GM18951 (cell line): ENCODE measurements around the gene LRFN5.

Experiments used
- POLR2A ChIP-seq: IDR thresholded peaks from 4 replicates; pipeline ENCODE4 v1.6.1; 2011; ENCODE audit warnings: mild to moderate bottlenecking; ENCODE audit not compliant: insufficient read length, insufficient read depth; ENCODE audit errors: extremely low read depth
- in situ Hi-C: fragments of 300-500 bp; cut with MboI; formaldehyde crosslinking; loops from one replicate; pipeline ENCODE4 v1.12.0; 2022; ENCODE audit warnings: low sequenced_read_pairs, mixed read lengths, inconsistent platforms; ENCODE audit not compliant: unreplicated experiment

Gene LRFN5

DNA sequence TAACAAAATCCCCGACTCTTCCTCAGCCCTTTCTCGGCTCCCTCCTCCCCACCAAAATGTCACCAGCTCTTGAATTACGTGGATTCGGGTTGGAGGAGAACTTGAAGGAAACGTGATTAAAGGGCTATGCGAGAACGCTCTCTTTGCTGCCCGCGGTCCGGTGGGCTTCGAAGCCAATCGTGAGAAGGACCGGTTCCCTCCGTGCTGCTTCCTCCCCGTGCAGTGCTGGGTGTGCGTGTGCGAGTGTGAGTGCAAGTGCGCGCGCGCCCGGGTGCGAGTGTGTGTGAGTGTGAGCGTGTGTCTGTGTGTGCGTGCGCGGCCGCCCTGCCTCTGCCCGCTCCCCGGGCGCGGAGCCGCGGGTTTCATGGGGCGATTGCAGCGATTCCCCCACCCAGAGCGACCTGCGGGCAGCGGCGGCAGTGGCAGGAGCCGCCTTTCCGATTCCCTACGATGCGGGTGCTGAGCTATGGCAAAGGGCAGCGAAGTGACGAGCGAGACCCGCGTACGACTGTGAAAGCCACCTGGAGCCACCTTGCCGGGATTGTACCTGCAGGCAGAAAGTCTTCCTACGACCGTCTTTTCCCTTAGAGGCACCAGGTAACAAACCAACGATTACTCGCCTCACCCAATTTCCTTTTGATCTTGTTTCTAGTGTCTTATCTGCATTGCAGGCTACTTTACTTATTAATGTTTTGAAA lies 1.4 kb downstream of the LRFN5 start:
- in situ Hi-C loops, result no loop called here
- TF ChIP-seq POLR2A, result no peak

DNA sequence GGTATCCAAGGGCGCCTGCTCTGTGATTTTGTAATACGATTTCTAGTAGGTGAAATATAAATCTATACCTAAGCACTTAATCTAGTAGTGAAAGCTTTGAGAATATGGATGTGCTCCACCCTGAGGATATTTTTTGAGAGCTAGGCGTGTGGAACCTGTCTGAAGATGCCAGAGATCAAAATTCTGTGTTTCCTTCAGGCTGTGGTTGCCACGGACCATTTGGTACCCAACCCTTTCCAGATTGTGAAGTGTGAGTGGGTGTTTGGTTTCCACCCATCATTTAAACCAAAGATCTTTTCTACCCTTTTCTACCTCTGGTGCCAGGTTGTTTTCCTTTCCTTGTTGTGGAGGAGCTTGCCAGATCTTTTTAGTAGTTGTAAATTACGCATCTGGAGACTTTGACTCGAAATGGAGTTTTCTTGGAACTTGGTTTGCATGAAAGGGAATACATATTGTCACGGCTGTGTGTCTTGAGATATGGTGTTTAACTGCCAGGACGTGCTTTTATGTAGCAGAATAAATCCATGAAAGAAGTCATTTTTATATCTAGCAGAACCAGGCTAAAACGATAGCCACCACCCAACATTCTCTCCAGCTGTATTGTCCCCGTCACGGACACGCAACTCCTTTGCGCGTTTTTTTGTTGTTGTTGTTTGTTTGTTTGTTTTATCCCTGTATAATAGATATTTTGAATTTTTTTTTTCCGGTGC lies 2.2 kb downstream of the LRFN5 start:
- TF ChIP-seq POLR2A, result no peak
- in situ Hi-C loops, result no loop called here

DNA sequence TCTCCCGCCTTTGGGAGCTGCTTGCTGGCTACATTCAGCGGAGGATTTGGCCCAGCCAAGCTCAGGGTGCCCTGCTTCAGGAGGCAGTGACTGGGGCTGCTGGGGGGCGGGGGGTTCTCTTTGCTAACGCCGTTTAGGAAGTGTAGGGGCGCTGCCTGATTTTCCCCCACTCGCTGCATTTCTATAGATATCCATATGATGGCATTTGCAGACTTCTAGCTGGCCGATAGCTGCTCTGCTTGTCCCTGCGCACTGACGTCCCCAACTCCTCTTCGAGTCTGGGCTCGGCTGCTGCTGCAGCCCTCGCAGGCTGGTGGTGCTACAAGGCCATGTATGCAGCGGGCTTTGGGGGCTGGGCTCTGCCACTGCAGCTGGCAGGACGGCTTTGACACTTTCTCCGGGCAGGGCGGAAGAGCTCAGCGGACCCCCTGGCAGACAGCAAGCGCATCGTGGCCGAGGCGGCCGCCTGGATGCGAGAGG lies 3.1 kb downstream of the LRFN5 start:
- in situ Hi-C loops, result no loop called here

DNA sequence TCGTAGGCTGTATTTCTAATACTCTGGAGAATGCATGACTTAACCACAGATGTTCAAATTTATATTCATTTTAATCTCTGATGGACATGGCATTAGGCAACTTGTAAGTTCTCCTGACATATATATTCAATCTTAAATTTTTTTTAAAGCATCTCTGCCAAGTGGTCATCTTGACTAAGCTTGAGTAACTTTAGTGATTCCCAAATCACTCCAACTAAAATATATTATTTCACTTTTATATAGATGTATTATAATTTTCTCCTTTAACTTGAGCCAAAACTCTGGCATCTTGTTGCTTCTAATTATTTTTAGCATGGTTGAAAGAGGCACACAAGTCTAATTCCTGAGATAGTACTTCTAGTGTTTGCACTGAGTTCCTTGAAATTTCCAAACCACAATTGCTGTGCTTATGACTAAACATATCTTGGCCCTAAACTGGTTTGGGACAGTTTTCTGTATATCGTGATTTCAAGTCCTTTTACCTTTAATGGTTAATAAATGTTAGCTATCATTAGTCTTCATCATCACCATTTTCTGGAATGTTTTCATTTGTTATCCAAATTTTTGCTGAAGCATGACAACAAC lies 8.4 kb downstream of the LRFN5 start:
- in situ Hi-C loops, result no loop called here
- TF ChIP-seq POLR2A, result no peak

More for the DNA sequence above, 3.1 kb downstream of the LRFN5 start:
- no peak for TF ChIP-seq POLR2A

DNA sequence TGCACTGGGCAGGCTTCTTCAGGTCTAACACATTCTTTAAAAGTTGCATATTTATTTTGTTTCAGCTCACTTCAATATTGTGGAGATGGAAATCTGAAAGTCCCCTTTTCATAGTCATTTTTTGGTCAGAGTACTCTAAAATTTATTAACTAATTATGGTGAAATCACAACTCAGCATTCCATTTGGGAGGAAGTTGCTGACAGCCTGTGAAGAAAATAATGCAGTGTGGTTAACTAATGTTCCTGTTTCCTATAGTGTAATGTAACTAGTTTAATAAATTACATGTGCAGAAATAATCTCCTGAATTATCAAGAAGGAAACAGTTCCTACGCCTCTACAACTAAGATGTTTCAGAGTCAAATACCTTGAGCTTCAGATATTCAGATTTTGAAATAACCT lies 17.1 kb downstream of the LRFN5 start:
- TF ChIP-seq POLR2A, result no peak
- in situ Hi-C loops, result no loop called here

DNA sequence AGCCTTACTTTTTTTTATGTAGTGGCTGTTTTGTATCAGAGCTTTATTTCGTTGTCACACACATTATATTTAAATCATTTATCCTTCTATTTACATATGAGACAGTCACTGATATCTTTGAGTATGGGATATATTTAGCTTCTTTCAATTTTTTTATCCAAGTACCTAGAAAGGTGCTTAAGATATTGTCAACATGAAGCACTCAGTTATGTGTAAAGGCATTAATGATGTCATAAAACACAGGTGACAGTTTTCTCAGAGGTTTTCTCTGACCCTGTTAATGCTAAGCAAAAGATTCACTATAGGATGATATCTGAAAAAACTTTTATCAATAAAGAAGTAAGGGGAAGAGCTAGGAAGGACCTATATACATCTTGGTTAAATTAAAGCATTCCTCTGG lies 23.2 kb downstream of the LRFN5 start:
- in situ Hi-C loops, result no loop called here
- TF ChIP-seq POLR2A, result no peak

DNA sequence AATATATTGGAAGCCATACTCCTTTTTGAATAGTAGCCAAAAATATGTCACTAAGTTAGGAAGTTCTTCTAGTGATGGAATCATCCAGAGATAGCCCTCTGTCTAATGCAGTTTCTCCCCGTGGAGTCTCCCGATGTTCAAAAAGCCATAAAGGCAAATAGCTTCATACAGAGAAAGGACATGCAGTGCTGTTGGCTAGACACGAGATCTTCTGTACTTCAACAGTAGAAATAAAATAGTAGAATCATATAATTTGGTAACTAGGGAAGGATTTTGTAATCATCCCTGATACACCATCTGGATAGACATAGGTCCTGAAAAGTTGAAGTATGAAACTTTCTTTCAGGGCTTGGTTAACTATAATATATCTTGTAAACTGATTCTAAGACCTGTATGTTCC lies 27.6 kb downstream of the LRFN5 start:
- TF ChIP-seq POLR2A, result no peak
- in situ Hi-C loops, result no loop called here

DNA sequence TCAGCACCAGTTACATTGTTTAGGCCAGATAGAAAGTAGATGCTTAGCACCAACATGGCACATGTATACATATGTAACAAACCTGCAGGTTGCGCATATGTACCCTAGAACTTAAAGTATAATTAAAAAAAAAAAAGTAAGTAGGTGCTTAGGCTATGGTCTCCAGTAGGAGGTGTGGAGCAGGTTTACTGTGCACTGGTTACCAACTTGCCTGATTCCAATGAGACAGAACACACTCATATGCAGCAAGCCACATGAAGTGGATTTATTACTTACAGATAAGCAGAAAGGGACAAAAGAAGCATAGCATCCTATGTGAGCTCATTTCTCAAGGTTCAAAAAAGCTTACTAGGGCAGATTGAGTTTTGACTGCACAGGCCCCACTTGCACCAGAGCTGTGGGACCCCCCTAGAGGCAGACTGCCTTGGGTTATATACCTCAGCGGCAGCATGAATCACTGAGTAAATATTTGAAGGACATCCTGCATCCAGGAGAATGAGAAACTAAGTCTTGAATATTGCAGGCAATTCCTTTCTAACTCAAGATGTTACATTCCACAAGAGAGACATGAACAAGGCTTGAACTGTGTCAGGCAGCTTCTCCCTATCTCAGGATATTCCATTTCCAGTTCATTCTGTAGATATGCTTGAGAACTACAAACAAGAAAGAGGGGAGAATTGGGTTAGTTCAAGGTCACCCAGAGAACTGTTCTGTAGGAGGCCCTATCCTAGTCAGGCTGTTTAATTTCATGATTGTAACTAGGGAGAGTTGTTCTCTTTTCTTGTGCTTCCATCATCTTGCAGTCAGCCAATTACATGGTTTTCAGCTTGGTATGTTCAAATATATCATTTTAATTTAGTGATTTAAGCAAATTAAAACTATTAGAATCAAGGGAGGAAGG lies 30.1 kb downstream of the LRFN5 start:
- in situ Hi-C loops, result no loop called here

DNA sequence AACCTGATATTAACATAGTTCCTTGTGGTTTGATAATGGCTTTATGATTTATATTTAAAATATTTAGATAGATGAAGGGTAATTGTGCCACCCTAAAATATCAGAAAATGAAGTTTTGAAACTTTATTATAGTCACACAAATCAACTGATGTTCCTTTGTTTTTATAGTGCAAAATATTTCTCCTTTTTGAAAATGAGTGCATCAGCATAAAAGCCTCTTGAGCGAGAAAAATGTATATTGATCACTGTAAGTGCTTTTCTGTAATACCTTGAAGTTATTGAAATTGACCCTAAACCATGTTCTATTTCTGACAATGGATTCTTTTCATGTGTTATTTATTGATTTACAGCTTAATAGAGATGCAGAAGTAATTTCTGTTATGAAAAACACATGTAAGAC lies 35.0 kb downstream of the LRFN5 start:
- in situ Hi-C loops, result no loop called here
- TF ChIP-seq POLR2A, result no peak

More for the DNA sequence above, 30.1 kb downstream of the LRFN5 start:
- no peak for TF ChIP-seq POLR2A

DNA sequence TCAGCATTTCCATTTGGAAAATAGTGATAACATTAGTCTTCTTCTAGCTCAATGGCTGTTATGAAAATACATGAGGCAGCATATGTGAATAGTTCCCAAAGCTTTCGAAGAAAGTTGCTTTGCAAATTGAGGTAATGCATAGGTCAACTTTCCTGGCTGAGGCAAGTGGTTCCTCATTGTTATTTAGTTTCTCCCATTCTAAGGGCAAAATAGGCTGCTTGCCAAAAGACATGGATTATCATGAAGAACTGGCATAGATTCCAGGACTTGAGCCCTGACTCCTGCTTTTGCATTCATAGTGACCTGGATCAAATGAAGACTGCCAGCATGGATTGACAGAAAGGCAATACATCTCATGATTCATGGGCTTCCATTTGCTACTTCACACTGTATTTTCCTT lies 35.7 kb downstream of the LRFN5 start:
- in situ Hi-C loops, result no loop called here
- TF ChIP-seq POLR2A, result no peak

DNA sequence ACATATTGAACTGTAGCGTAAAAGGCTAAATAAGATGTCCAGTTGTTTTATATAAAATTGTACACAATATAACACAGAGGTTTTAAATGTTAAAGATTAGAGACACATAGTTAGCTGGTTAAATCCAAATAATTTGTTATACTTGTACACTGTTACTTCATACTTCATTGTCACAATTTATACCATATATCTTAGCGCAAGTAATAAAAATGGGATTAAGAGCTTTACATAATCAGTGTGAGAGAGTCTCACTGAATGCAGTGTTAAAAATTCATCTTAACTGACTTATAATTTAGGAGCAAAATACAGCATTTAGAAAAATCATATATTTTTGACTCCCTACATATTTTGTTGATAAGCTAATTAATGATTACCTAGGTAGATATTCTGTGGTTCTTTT lies 36.1 kb downstream of the LRFN5 start:
- TF ChIP-seq POLR2A, result no peak
- in situ Hi-C loops, result no loop called here

DNA sequence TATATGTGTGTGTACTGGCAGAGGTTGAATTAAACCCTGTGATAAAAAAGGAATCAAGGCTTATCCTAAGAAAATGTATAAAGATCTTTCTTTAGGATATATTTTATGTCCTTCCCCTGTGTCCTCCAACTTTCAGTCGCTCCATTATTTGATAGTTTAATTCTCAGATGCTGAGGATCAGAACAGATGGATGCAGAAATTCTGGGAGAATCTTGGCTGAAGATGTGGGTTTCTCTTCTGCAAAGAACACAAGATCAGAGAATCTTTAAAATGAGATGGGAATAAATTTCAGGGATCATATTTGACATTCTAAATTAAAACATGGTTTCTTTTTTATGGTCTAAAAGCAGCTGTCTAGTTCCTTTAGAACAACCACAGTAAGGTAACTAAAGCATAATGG lies 37.9 kb downstream of the LRFN5 start:
- TF ChIP-seq POLR2A, result no peak
- in situ Hi-C loops, result no loop called here

DNA sequence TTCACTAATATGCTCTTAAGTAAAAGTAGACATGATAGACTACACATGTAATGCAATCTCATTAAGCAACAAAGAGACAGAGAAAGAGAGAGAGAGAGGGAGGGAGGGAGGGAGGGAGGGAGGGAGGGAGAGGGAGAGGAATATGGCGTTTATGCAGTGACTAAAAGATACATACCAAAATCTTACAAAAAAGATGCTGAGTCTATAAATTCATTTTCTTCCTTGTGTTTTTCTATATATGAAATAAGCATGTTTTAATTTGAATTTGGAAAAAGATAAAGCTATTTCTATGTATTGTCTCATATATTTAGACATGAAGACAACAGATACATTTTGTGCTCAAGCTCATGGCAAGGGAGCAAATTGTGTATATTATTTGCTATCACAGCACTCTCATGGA lies 44.1 kb downstream of the LRFN5 start:
- in situ Hi-C loops, result no loop called here
- TF ChIP-seq POLR2A, result no peak
